NT2/D1 (cell line): Measurements from ENCODE around the gene MAN1B1.

ENCODE experiments used
- SUZ12 ChIP-seq: IDR thresholded peaks from 2 replicates; pipeline ENCODE4 v1.6.1; 2011; ENCODE audit not compliant: insufficient read length, insufficient read depth; ENCODE audit errors: extremely low read depth
- YY1 ChIP-seq: IDR thresholded peaks from 2 replicates; pipeline ENCODE4 v1.6.1; 2011; ENCODE audit not compliant: insufficient read length, insufficient read depth
- ZNF274 ChIP-seq: IDR thresholded peaks from 2 replicates; pipeline ENCODE4 v1.6.1; 2011; ENCODE audit warnings: mild to moderate bottlenecking, low read depth, low read length

GRCh38 chr9:137113385-137114159, 26.8 kb downstream of the MAN1B1 start:
- TF ChIP-seq ZNF274 (no peak), SUZ12 (no peak), YY1 (no peak)
